Suppressor macrophage treated with lipopolysaccharide for 1 hour (primary cell): ENCODE data around the gene PCSK5.
A peak's percentile ranks its signal among the peaks of the same experiment; 100 is the strongest.

Experiments
- DNase-seq, 3 donors: peaks; one replicate each; pipeline ENCODE4 v3.0.0-alpha.2; 2020 to 2022

PCSK5 gene

DNA sequence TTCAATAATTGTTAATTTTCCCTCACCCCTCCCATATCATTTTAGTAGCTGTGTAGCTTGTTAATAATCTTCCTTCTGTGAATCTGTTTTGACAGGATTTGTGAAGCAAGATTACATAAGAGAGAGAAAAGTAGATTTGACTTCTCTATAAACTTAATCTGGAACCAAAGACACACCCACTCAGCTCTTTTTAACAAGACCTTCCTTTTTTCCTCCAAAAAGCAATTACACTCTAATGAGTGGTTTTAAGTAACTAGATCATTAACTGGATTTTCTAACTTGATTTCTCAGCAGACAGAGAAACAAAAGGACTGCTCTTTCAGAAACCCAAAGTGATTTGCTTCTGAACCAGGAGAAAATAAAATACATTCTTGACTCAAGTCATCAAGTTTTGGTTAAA lies 481.9 kb downstream of the PCSK5 start:
- DNase-seq = no peak

- no peak for DNase-seq
Measured at GRCh38 chr9:76373173-76373783, 482.8 kb downstream of the PCSK5 start.

DNA sequence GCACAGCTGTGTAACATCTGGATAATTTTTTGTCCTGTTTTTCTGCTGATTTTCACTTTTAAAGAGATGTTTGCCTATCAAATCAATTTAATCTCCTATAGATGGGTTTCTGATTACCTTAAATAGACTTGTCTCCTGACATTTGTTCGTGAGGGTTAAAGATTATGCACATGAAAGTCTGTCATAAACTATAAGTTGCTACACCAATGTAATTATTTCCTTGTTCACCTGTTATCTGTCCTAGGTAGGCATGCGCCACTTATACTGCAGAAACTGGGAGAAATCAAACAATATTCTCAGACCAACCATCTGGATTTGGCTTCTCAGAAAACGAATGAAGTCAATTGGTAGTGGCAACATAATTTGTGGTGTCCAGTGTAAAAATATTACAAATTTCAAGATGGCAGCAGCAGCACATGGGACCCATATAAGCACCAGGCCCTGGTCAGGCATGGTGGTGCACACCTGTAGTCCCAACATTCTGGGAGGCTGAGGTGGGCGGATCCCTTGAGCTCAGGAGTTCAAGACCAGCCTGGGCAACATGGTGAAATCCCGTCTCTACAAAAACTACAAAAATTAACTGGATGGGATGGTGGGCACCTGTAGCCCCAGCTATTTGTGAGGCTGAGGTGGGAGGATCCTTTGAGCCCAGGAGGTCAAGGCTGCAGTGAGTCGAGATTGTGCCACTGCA lies 483.5 kb downstream of the PCSK5 start:
- no peak for DNase-seq

DNA sequence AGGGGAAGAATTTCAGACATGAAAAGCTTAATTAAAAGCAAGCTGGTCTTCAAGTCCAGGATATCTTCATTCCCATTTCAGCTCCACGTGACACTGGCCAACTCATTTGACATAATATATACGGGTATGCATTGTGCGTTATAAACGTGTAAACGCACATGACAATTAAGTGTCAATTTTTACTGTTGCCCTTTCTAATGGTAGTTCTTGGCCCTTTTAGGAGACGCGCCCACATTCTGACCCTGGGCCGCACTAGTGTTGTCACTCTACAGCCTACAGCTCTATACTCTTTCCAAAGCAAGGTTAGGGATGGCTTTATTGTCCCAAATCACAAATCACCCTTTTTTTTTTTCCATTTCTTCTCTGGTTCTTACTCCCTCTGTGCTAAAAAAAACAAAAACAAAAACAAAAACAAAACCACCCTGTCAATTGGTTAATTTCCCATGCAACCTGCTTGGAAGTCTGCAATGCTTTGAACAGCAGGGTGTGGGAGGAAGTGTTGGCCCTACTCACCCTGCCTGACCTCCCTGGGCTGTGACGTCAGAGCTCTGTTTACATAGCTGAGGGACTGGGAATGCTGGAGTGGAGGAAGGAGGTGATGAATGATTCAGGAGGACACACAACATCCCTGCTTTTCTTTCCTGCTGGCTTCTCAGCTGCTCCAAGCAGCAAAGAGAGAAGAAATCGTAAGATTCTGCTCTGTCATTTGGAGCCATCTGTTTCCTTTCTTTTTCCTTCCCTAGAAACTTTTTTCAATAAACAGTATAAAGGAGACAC lies 484.5 kb downstream of the PCSK5 start:
- peak; percentile 57 to 73 (median 61) for DNase-seq

DNA sequence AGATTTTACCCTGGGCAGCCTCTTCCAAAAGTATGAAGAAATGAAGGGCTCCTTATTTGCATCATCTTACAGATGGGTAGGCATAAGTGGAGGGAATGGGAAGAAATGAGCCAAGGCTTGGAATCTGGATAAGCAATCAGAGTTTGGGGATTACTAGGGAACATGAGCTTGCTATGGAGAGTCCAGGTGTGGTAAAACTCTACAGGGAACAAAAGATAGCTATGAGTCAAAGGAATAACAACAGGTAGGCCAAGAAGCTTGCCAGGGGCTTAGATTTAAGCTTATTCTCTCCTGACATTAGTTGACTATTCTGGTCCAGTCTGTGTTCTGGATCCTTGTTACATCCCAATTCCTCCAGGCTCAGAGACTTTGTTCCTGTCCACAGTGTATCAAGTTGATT lies 487.3 kb downstream of the PCSK5 start:
- DNase-seq = no peak

GRCh38 chr9:76378367-76379073 lies 488.0 kb downstream of the PCSK5 start:
- no peak for DNase-seq

DNA sequence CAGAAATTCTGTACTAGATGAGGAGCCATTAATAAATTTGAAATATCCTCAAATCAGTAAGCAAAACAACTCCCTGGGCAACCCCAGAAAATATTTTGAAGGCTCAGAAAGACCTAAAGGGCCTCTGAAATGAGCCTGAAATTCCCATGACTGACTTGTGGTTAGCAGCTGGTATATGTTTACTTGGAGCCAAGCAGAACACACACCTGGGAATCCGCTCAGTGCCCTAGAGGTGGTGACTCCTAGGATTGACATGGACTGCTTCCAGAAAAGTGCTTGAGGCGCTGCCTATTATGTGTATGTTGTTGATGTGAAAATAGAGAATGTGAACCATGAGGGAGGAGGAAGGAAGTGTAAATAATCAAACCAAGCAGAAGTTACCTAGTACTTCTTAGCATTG lies 489.0 kb downstream of the PCSK5 start:
- no peak for DNase-seq

GRCh38 chr9:76390656-76391055 lies 500.2 kb downstream of the PCSK5 start:
- no peak for DNase-seq

DNA sequence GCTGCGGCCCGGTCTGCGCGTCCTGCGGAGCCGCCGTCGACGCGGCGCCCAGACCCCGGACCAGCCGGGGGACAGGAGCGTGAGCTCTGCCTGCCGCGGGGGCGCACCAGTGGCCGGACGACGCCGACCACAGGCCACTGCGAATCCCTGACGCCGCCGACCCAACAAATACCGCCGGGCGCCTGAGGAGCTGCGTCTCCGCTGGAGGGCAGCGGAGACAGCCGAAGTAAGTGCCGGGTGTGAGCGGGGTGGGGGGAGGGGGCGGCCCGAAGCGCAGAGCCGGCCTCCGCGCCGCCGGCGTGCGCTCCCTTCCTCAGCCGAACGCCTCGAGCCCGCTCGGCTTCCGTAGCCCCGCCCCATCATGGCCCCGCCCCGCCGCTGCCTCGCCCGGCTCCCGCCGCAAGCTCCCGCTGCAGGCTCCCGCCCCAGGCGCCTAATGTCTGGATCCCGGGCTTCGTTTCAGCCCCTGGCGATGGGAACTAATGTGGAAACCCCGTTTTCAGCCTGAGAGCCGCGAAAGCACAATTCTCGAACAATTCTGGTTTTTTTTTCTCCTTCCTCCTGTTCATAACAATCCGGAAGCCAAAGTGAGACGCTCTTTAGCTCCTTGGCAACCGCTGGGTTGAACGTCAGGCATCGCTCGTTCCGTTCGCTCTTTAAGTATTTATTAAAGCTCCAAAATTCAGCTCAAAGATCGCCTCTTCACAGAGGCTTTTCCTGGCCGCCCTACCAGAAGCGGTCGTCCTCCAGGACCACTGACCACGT lies 503.9 kb downstream of the PCSK5 start, which contains the start of gene RFK:
RFK (minus strand) TSS at position 232 of the 765 bp plus-strand sequence. CDS start 255 bp downstream, outside the sequence.
- DNase-seq = peak; percentile 92 to 97 (median 96)

DNA sequence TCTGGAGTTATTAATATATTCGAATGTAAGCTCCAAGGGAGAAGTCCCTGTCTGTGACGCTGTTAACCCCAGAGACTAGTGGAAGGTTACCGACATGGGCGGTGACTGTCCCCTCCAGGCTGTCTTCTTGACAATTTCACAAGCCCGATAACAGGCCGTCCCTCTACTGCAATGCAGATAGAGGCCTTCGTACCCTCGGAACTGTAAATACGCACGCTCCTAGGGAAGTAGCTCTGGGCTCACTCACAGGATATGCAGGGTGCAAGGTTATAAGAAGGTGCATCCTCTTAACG lies 504.4 kb downstream of the PCSK5 start:
- peak; percentile 76 to 82 (median 80) for DNase-seq

GRCh38 chr9:76395381-76395780 lies 504.9 kb downstream of the PCSK5 start:
- DNase-seq = peak; percentile 50 to 69 (median 54)

GRCh38 chr9:76396144-76396543 lies 505.7 kb downstream of the PCSK5 start:
- DNase-seq = no peak

DNA sequence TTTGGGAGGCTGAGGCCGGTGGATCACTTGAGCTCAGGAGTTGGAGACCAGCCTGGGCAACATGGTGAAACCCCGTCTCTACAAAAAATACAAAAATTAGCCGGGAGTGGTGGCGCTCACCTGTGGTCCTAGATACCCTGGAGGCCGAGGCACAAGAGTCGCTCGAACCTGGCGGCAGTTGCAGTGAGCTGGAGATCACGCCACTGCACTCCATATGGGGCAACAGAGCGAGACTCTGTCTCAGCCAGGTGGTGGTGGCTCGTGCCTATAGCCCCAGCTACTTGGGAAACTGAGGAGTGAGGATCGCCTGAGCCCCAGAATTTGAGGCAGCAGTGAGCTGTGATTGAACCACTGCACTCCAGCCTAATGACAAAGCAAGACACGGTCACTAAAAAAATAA lies 506.1 kb downstream of the PCSK5 start:
- DNase-seq = no peak

GRCh38 chr9:76399856-76400255 lies 509.4 kb downstream of the PCSK5 start:
- DNase-seq = peak; percentile 49 to 65 (median 62)

GRCh38 chr9:76400534-76401096 lies 510.1 kb downstream of the PCSK5 start:
- no peak for DNase-seq

DNA sequence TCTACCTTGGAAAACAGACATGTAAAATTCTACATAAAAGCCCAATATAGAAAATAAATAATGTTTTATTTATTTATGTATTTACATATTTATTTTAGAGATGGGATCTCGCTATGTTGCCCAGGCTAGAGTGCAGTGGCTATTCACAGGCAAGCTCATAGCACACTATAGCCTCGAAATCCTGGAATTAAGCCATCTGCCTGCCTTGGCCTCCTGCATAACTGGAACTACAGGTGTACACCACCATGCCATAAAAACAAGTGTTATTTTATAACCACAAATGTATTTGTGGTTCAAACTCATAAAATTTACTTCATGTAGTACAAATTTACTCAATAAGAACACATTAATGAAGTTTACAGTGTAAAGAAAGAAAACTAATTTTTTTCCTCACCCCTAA lies 510.7 kb downstream of the PCSK5 start:
- no peak for DNase-seq

GRCh38 chr9:76401580-76402354 lies 511.3 kb downstream of the PCSK5 start:
- DNase-seq = peak in 2 of 3 donors; percentile 33 to 44

- DNase-seq = peak; percentile 76 to 94 (median 90)
Measured at GRCh38 chr9:76403352-76403751, 512.9 kb downstream of the PCSK5 start.

DNA sequence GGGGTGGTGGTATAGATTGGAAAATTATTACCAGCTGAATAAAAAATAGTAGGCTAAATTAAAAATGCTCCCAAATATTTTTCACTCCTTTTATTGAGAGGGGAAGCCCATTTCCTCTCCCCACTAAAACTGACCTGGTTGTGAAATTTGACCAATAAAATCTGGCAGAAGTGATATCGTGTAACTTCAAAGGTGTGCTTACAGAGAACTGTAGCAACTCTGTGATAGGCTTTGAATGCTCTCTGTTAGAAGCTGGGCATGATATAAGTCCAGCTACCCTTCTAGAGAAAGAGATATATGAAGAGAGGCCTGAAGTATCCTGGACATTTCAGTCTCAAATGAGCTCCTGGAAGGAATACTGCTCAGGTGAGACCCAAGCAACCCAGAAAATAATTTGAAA lies 513.9 kb downstream of the PCSK5 start:
- no peak for DNase-seq

DNA sequence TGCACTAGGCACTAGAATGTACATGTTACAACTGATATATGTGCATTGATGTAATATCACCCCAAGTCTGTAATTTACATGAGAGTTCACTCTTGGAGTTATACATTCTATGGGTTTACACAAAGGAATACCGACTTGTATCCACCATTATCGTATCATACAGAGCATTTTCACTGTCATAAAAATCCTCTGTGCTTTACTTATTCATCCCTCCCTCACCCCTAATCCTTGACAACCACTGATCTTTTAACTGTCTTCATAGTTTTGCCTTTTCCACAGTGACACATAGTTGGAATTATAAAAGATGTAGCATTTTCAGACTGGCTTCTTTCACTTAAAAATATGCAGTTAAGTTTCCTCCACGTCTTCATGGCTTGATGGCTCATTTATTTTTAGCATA lies 514.9 kb downstream of the PCSK5 start:
- no peak for DNase-seq

GRCh38 chr9:76405868-76406267 lies 515.4 kb downstream of the PCSK5 start:
- no peak for DNase-seq
